Testis (tissue), 2 donors: ENCODE results near the gene ATG9B.

Experiments
- CTCF ChIP-seq, 3 experiments: fragments of 450-650 bp in 2 of 3; fragments of 200-600 bp in 1 of 3; sonication (generic) in 1 of 3; IDR thresholded peaks; one replicate each; pipeline ENCODE4 v1.5.1; 2016 to 2019; ENCODE audit warnings: antibody characterized with exemption in 3 of 3, mild to moderate bottlenecking in 2 of 3, moderate library complexity in 1 of 3
- POLR2A ChIP-seq: fragments of 450-650 bp; IDR thresholded peaks from one replicate; pipeline ENCODE4 v1.6.1; 2017; ENCODE audit warnings: antibody characterized with exemption, mild to moderate bottlenecking, moderate library complexity

GRCh38 chr7:151047976-151048815 lies 23.9 kb upstream of the ATG9B start, which contains the start of gene ASIC3:
- TF ChIP-seq POLR2A: no peak
- TF ChIP-seq CTCF (IDR thresholded peaks at IDR 0.05): no peak
